GM12878 (cell line): ENCODE measurements around the gene PLSCR3. TPM values are rescaled to one million over a fixed set of nuclear protein-coding genes. Genes with fewer than 3 reads are reported as not detected.

ENCODE experiments used
- ATAC-seq: fragments of 200-7000 bp; cut with Tn5 transposase; 3 replicates; pipeline ENCODE4 v1.9.1; 2020; ENCODE audit warnings: mild to moderate bottlenecking, moderate library complexity
- BruUV-seq: library from RNA; stranded (reverse); fragments of 400-500 nt; replicated peaks from 2 replicates; lab custom pipeline; 2021; lab: Mats Ljungman, UMichigan
- CTCF ChIA-PET: fragments of 300-600 bp; sonication (Branson Sonifier 250); formaldehyde crosslinking; extraction: SDS; loops from one replicate; lab custom pipeline; 2021; ENCODE audit warnings: inconsistent platforms; lab: Yijun Ruan, JAX
- POLR2A ChIA-PET: fragments of 350-600 bp; formaldehyde crosslinking; extraction: SDS; loops from one replicate; lab custom pipeline; 2021; ENCODE audit warnings: inconsistent platforms; lab: Charles Lee
- RAD21 ChIA-PET: fragments of 300-600 bp; sonication (Branson Sonifier 250); formaldehyde crosslinking; loops from one replicate; lab custom pipeline; 2023; ENCODE audit warnings: antibody characterized with exemption; ENCODE audit not compliant: unreplicated experiment; lab: Charles Lee
- SMC1A ChIA-PET: fragments of 300-600 bp; sonication (Branson Sonifier 250); formaldehyde crosslinking; loops from one replicate; lab custom pipeline; 2023; ENCODE audit not compliant: unreplicated experiment, uncharacterized antibody; lab: Charles Lee
- DNase-seq: peaks from one replicate; pipeline ENCODE4 v3.0.0-alpha.2; 2011; ENCODE audit warnings: low read depth, low spot score
- FAIRE-seq: peaks from 3 replicates; lab custom pipeline; 2011; peaks lifted over from hg19 to GRCh38; lab: Jason Lieb, UNC
- H2AFZ ChIP-seq: 2 replicates; pipeline ENCODE4 v1.6.0; 2011; ENCODE audit warnings: low read depth, low read length, control low read depth; ENCODE audit not compliant: control insufficient read depth
- H3K27ac ChIP-seq: 2 replicates; pipeline ENCODE4 v1.5.1; 2011; ENCODE audit warnings: control low read depth; ENCODE audit not compliant: control insufficient read depth, insufficient read depth
- H3K27me3 ChIP-seq, 2 experiments: replicated peaks in 1 of 2; 2 replicates each; pipeline versions ENCODE4 v1.6.0 to v1.6.1; 2011; ENCODE audit warnings: low read length in 1 of 2; ENCODE audit not compliant: control insufficient read depth in 2 of 2, insufficient read depth in 2 of 2
- H3K36me3 ChIP-seq, 2 experiments: 2 replicates each; pipeline ENCODE4 v1.5.1; 2011; ENCODE audit warnings: low read length in 1 of 2; ENCODE audit not compliant: control insufficient read depth in 2 of 2, insufficient read depth in 2 of 2
- H3K4me1 ChIP-seq: 2 replicates; pipeline ENCODE4 v1.6.1; 2011; ENCODE audit warnings: mild to moderate bottlenecking, low read length, moderate library complexity, mixed read lengths; ENCODE audit not compliant: control insufficient read depth, insufficient read depth
- H3K4me2 ChIP-seq: 2 replicates; pipeline ENCODE4 v1.6.0; 2011; ENCODE audit warnings: control low read depth; ENCODE audit not compliant: control insufficient read depth, insufficient read depth
- H3K4me3 ChIP-seq: fragments of 200-600 bp; sonication (generic); 2 replicates; pipeline ENCODE4 v1.5.1; 2016
- H3K79me2 ChIP-seq: 2 replicates; pipeline ENCODE4 v1.6.0; 2011; ENCODE audit warnings: low read length; ENCODE audit not compliant: control insufficient read depth, insufficient read depth
- H3K9ac ChIP-seq: 2 replicates; pipeline ENCODE4 v1.8.0; 2011; ENCODE audit warnings: low read length, control low read depth, mixed read lengths; ENCODE audit not compliant: control insufficient read depth, insufficient read depth
- H3K9me3 ChIP-seq: replicated peaks from 3 replicates; pipeline ENCODE4 v1.5.1; 2011; ENCODE audit warnings: mild to moderate bottlenecking, low read length; ENCODE audit not compliant: control insufficient read depth, insufficient read depth
- H4K20me1 ChIP-seq: 2 replicates; pipeline ENCODE4 v1.6.0; 2011; ENCODE audit not compliant: control insufficient read depth, insufficient read depth
- LARP7 ChIP-seq: fragments of 450-650 bp; IDR thresholded peaks from 2 replicates; pipeline ENCODE4 v1.6.1; 2017; ENCODE audit warnings: mild to moderate bottlenecking
- SREBF1 ChIP-seq: IDR thresholded peaks from 2 replicates; pipeline ENCODE4 v1.6.1; 2012; ENCODE audit warnings: mild to moderate bottlenecking, low read length
- TARDBP ChIP-seq: IDR thresholded peaks from 2 replicates; pipeline ENCODE4 v1.6.1; 2016; ENCODE audit warnings: borderline replicate concordance
- WGBS: methylation state at CpG from one replicate; pipeline ENCODE4 v1.1.6; 2016; ENCODE audit warnings: low lambda C conversion rate; ENCODE audit not compliant: insufficient replicate concordance, insufficient coverage; ENCODE audit errors: missing lambda C conversion rate; 5-methylcytosine and 5-hydroxymethylcytosine counted together
- in situ Hi-C: fragments of 300-500 bp; cut with MboI; formaldehyde crosslinking; loops from 9 replicates; pipeline ENCODE4 v1.14.3; 2018; ENCODE audit warnings: mixed read lengths
- intact Hi-C: fragments of 100-400 bp; cut with micrococcal nuclease; formaldehyde crosslinking; loops from one replicate; pipeline ENCODE4 v1.14.2; 2022; ENCODE audit not compliant: unreplicated experiment
- polyA plus RNA-seq, 11 experiments: library from polyadenylated mRNA; depleted of rRNA in 4 of 11; unstranded in 6 of 11; stranded (reverse) in 5 of 11; fragments of >200 nt; fragmentation: Nextera tagmentation in 4 of 11; fragmentation: Illumina TruSeq in 1 of 11; extraction: Ambion mirVana in 4 of 11; extraction: Trizol in 1 of 11; gene quantifications; 1 replicate in 1 of 11; 2 replicates in 10 of 11; pipeline versions ENCODE4 v1.2.1 to v1.2.3, GENCODE V29; 2011 to 2016; ENCODE audit warnings: inconsistent platforms in 2 of 11, missing spikeins in 2 of 11, low read depth in 1 of 11
- total RNA-seq, 4 experiments: library from RNA; depleted of rRNA in 3 of 4; stranded (reverse); fragments of >200 nt in 3 of 4; fragmentation: Illumina TruSeq in 1 of 4; extraction: Trizol in 1 of 4; gene quantifications; 2 replicates each; pipeline versions ENCODE4 v1.2.1 to v1.2.3, GENCODE V29; 2013 to 2021
- TF ChIP-seq, protein P1 (sequence below): fragments of 450-650 bp; IDR thresholded peaks from 2 replicates; pipeline ENCODE4 v1.6.1; 2018; ENCODE audit warnings: borderline replicate concordance, mild to moderate bottlenecking; ENCODE audit not compliant: partially characterized antibody

PLSCR3 gene
- total and polyA plus RNA-seq, 10 of the 15 experiments (the other 5 are each of a cell fraction or from before 2014, with no cell fraction given): 9.9 to 51.4 (median 43.4) TPM

DNA sequence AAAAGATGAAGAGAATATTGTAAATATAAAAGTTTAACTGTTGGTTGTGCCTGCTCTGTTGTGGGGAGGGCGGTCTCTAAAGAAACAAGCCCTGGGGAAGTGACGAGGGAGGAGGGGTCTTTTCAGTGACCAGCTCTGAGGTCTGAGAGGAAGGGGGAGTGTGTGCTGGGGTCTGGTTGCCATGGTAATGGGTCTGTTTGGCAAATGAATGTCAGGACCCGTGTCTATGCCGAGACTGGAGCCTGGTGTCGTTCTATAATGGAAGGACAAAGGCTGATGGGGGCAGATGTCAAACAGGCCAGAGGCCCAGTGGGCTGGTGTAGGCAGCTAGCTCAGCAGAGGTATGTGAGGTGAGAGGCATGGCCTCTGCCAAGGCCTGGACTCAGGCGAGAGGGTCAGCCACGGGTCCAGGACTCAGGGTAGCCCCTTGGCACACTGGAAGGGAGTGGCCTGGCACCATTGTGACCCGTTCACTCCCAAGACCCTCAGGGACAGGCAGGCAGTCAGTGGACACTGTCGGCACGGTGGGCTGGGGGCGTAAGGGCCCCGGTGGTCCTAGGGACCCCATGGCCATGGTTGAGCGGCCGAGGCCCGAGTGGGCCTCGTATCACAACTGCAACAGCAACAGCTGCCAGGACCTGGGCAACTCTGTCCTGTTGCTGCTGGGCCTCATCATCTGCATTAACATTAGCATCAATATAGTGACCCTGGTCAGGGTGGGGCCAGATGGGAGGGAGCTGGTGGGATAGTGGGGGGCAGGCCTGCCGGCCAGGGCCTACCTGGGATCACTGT, 25.7 kb upstream of the PLSCR3 start, which contains the start of gene SPEM1:
Gene SPEM1 (plus strand): TSS at position 506 of the 792 bp plus-strand sequence. CDS start 61 bp downstream, at position 567.
- intact Hi-C loops: no loop called here
- RAD21 ChIA-PET: no interaction called here
- TF ChIP-seq, protein P1, sequence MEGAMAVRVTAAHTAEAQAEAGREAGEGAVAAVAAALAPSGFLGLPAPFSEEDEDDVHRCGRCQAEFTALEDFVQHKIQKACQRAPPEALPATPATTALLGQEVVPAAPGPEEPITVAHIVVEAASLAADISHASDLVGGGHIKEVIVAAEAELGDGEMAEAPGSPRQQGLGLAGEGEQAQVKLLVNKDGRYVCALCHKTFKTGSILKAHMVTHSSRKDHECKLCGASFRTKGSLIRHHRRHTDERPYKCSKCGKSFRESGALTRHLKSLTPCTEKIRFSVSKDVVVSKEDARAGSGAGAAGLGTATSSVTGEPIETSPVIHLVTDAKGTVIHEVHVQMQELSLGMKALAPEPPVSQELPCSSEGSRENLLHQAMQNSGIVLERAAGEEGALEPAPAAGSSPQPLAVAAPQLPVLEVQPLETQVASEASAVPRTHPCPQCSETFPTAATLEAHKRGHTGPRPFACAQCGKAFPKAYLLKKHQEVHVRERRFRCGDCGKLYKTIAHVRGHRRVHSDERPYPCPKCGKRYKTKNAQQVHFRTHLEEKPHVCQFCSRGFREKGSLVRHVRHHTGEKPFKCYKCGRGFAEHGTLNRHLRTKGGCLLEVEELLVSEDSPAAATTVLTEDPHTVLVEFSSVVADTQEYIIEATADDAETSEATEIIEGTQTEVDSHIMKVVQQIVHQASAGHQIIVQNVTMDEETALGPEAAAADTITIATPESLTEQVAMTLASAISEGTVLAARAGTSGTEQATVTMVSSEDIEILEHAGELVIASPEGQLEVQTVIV: no peak
- TF ChIP-seq TARDBP: no peak
- TF ChIP-seq LARP7: no peak
- no peak for TF ChIP-seq SREBF1
- TF ChIP-seq, all 136 proteins: peak for 0
- DNase-seq (no peak), FAIRE-seq (no peak), ATAC-seq (no peak)
- Histone ChIP-seq H2AFZ (no peak within 1 kb of the TSS), H3K4me3 (no peak within 1 kb of the TSS), H3K36me3 (no peaks in the 10 kb centered on the region), H3K9me3 (no peaks in the 10 kb centered on the region), H3K4me1 (no peaks in the 10 kb centered on the region), H3K79me2 (no peaks in the 10 kb centered on the region), H3K9ac (no peak within 1 kb of the TSS), H3K27ac (no peak within 1 kb of the TSS), H3K27me3 (no peaks in the 10 kb centered on the region; a peak in 1 of 4 replicates), H3K4me2 (no peak within 1 kb of the TSS), H4K20me1 (no peaks in the 10 kb centered on the region)
- SMC1A ChIA-PET: no interaction called here
- BruUV-seq: no TSS peak
- in situ Hi-C loops: no loop called here
- POLR2A ChIA-PET: no interaction called here
- CTCF ChIA-PET: no interaction called here
- WGBS: 28% methylated on average over 17 of the region's 17 CpGs
